Muscle layer of duodenum (tissue), 2 donors: Measurements from ENCODE around the gene FRAT1.
A peak's percentile ranks its signal among the peaks of the same experiment; 100 is the strongest.

Experiments used
- H3K27ac ChIP-seq: one replicate; pipeline ENCODE4 v1.7.0; 2013; ENCODE audit warnings: mild to moderate bottlenecking, low read length
- H3K27me3 ChIP-seq: one replicate; pipeline ENCODE4 v1.7.0; 2013; ENCODE audit warnings: low read depth, mild to moderate bottlenecking, control low read depth, low read length
- H3K36me3 ChIP-seq, 2 donors: one replicate each; pipeline ENCODE4 v1.7.0; 2013; ENCODE audit warnings: low read length in 2 of 2, control low read depth in 1 of 2, mild to moderate bottlenecking in 1 of 2; ENCODE audit not compliant: insufficient read depth in 2 of 2, control insufficient read depth in 1 of 2
- H3K4me1 ChIP-seq, 2 donors: one replicate each; pipeline ENCODE4 v1.7.0; 2013; ENCODE audit warnings: low read length in 2 of 2, mild to moderate bottlenecking in 2 of 2, control low read depth in 1 of 2, moderate library complexity in 1 of 2; ENCODE audit not compliant: insufficient read depth in 2 of 2, control insufficient read depth in 1 of 2
- H3K4me3 ChIP-seq, 2 donors: one replicate each; pipeline ENCODE4 v1.7.0; 2013; ENCODE audit warnings: low read length in 2 of 2, low read depth in 1 of 2, mild to moderate bottlenecking in 1 of 2
- H3K9me3 ChIP-seq, 2 donors: one replicate each; pipeline ENCODE4 v1.7.0; 2013; ENCODE audit warnings: low read length in 2 of 2, control low read depth in 1 of 2, mild to moderate bottlenecking in 1 of 2; ENCODE audit not compliant: control insufficient read depth in 1 of 2
- donor health status: healthy.

The FRAT1 gene

DNA sequence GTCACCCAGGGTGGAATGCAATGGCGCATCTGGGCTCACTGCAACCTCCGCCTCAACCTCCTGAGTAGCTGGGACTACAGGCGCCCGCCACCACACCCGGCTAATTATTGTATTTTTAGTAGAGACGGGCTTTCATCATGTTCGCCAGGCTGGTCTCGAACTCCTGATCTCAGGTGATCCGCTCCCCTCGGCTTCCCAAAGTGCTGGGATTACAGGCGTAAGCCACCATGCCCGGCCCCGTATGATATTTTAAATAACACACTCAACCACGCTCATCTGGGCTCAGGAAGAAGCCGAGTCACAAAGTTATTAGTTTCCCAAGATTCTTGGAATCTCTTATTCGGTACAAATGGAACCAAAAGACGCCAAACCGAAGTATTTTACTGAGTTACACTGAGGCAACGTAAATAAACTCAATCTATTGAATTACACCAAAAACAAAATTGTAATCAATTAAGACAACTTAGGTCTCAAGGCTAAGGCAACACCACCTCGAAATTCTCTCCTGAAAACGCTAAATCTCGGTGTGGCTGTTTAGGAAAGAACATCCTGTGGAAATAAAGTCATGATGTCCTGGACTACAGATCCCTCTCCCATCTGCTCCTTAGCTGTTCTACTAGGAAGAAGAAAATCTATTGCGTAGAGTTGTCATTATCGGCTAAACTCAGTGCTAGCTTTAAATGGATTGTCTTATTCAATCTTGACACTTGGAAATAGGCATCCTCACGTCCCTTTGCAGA is 27.5 kb upstream of the FRAT1 start:
- no peaks in the 10 kb centered on the region for H3K9me3 ChIP-seq
- peaks cover 0 to 4% of the 10 kb centered on the region in 2 donors for H3K36me3 ChIP-seq
- peaks cover 4% of the 10 kb centered on the region in 2 donors for H3K4me1 ChIP-seq
- H3K27me3 ChIP-seq: no peaks in the 10 kb centered on the region
- H3K4me3 ChIP-seq: peak overlapping the region; percentile 96 to 99
- H3K27ac ChIP-seq: peak overlapping the region; percentile 85

DNA sequence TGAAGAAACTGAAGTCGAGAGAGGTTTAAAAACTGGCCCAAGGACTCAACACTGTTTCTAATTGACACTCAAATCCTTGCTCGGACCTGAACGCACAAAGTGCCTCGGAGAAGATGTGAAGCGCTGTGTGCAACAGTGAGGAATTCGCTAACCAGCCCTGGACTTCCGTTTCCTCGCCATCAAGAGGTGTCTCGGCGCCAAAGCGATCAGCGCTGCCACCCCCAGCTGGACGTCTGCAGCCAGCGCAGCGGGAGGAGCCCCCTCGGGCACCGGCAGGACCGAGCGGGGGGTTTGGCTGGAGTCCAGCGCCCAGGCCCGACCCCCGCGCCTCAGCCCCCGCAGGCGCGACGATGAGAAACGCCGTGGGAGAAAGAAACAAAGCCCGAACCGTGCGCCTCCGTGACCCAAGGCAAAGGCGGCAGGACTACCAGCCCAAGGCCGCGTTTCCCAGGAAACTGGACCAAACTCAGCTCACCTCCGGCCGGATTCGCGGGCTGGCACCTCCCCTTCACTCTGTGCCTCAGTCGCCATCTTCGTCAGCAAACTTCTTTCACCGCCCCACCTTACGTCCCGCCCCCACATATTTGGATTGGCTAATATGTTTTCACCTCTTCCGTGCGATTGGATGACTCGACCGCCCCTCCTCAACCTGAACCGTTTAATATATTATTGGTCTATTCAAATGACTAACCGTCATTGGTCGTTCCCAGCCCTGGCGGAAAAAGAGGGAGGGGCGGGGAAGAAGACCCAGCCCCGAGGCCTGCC is 26.8 kb upstream of the FRAT1 start, which contains the start of gene ARHGAP19:
TSS of gene ARHGAP19 (minus strand) at position 541 of the 765 bp plus-strand sequence. CDS start at position 531, 10 bp downstream.
- no peaks in the 10 kb centered on the region for H3K9me3 ChIP-seq
- H3K4me3 ChIP-seq: peak within 1 kb of the TSS; percentile 96 to 99

DNA sequence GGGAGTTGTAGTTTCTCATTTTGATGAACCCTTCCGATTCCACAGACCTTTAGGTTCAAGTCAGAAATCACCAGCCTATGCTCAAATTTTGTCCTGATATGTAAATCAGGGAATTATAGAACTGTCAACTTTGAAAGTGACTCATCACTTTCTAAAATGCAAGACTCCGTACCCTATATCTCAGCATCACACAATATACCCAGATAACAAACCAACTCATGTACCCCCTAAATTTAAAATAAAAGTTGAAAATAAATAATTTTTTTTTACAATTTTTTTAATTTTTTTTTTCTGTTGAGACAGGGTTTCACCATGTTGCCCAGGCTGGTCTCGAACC is 26.2 kb upstream of the FRAT1 start:
- peaks cover 4% of the 10 kb centered on the region in 2 donors for H3K4me1 ChIP-seq
- H3K27ac ChIP-seq: no peak overlapping the region
- H3K9me3 ChIP-seq: no peaks in the 10 kb centered on the region
- peaks cover 0 to 4% of the 10 kb centered on the region in 2 donors for H3K36me3 ChIP-seq
- peak overlapping the region in 1 of 2 donors; percentile 99 for H3K4me3 ChIP-seq
- no peaks in the 10 kb centered on the region for H3K27me3 ChIP-seq

More for the DNA sequence above, 26.8 kb upstream of the FRAT1 start, which contains the start of gene ARHGAP19:
- H3K36me3 ChIP-seq: peaks cover 0 to 4% of the 10 kb centered on the region in 2 donors
- no peaks in the 10 kb centered on the region for H3K27me3 ChIP-seq
- H3K27ac ChIP-seq: peak within 1 kb of the TSS; percentile 85
- peaks cover 4% of the 10 kb centered on the region in 2 donors for H3K4me1 ChIP-seq

DNA sequence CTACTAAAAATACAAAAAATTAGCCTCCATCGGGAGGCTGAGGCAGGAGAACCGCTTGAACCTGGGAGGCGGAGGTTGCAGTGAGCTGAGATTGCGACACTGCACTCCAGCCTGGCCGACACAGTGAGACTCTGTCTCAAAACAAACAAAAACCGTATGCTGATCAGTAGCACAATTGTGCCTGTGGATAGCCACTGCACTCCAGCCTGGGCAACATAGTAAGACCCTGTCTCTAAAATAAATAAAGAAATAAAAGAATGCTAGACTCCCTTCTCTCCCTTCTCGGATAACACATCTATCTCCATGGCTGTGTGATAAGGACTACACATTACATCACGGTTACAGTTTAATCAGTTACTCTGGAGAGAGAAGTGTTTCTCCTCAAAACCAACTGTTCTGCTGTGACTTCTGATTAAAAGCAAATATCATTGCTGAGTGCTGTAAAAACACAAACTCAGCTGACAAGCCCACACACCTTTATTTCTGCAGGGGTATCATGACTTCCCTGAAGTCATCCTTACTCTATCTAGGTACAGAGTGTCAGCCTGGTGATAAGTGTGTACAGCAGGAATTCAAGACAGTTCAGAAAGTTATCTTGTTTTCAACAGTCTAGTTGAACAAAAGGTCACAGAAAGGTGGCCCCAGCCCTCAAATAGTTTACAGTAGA is 21.4 kb upstream of the FRAT1 start:
- H3K27me3 ChIP-seq: no peaks in the 10 kb centered on the region
- H3K9me3 ChIP-seq: no peaks in the 10 kb centered on the region
- H3K36me3 ChIP-seq: no peaks in the 10 kb centered on the region
- H3K27ac ChIP-seq: no peak overlapping the region
- no peak overlapping the region for H3K4me3 ChIP-seq
- no peaks in the 10 kb centered on the region for H3K4me1 ChIP-seq

DNA sequence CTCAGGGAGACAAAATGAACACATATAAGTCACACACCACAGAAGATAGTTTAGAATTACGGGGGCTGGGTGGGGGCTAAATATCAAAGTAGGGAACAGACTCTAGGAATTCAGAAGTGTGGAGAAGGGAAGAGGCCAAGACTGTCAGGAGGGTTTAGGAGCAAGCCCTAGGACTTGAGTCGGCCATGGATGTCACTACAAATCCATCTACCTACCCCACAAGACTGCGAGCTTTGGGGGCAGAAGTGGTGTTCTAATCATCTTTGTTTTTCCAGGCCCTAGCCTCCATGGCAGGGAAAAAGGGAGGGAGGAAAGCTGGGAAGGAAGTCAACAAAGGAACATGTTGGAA is 20.9 kb upstream of the FRAT1 start:
- Histone ChIP-seq H3K27me3 (no peaks in the 10 kb centered on the region), H3K4me1 (no peaks in the 10 kb centered on the region), H3K4me3 (no peak overlapping the region), H3K27ac (no peak overlapping the region), H3K9me3 (no peaks in the 10 kb centered on the region), H3K36me3 (no peaks in the 10 kb centered on the region)

DNA sequence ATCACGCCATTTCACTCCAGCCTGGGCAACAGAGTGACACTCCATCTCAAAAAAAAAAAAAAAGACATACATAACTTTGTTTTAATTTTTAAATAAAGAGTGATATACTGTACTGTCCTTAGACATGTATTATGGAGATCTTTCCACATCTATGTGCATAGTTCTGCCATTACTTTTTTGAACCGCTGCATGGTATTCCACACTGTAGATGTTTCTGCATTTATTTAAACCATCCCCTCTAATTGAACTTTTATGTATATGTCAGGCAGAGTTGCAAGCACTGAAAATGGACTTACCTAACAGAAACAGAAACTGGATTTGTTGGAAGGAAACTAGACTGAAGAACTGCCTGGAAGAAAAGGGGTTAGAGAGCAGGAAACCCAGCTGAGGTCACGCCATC is 18.1 kb upstream of the FRAT1 start:
- H3K27me3 ChIP-seq: no peaks in the 10 kb centered on the region
- no peaks in the 10 kb centered on the region for H3K9me3 ChIP-seq
- no peak overlapping the region for H3K4me3 ChIP-seq
- no peaks in the 10 kb centered on the region for H3K36me3 ChIP-seq
- no peaks in the 10 kb centered on the region for H3K4me1 ChIP-seq
- H3K27ac ChIP-seq: no peak overlapping the region

DNA sequence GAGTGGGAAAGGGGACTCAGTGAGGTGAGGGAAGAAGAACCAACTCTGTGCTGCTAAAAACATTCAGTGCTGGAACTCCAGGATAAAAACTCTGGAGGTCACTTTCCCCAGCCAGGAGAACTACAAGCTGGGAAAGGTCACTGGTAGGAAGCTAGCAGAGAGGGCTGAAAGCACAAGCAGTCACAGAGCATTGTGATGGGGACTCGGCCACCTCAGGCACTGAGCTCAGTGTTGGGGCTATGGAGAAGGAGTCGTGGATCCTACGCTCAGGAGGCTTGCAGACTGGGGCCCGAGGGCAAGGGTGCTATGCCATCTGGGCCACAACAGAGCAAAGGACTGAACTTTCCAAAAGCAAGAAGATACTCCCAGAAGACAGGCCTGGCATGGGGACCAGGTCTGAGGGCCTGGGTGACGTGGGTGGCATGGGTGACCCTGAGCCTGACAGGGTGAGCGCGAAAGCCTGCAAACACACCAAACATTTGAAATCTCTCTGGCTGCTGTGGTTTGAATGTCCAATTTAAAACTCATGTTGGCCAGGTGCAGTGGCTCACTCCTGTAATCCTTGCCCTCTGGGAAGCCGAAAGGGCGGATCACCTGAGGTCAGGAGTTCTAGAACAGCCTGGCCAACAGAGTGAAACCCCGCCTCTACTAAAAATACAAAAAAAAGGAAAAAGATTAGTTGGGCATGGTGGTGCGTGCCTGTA is 16.8 kb upstream of the FRAT1 start:
- no peaks in the 10 kb centered on the region for H3K36me3 ChIP-seq
- no peak overlapping the region for H3K27ac ChIP-seq
- no peaks in the 10 kb centered on the region for H3K9me3 ChIP-seq
- no peak overlapping the region for H3K4me3 ChIP-seq
- H3K27me3 ChIP-seq: no peaks in the 10 kb centered on the region
- H3K4me1 ChIP-seq: no peaks in the 10 kb centered on the region

DNA sequence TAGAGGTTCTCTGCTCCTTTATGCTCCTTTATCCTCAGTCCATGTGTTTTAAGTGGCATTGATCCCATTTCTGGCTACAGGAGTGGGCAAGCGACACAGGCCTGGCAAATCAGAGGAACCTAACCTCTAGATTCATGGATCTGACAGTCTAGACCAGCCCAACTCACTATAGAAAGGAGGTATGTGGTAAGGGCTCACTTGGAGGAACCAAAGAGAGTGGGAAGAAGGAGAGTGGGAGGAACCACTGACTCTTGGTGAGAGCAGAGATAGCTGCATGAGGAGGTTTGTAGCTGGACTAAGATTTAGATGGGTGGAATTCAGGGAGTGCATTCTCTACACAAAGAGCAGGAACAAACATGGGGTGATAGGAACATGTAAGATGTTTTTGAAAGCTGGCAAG is 11.6 kb upstream of the FRAT1 start:
- Histone ChIP-seq H3K4me3 (no peak overlapping the region), H3K36me3 (no peaks in the 10 kb centered on the region), H3K27ac (no peak overlapping the region), H3K9me3 (no peaks in the 10 kb centered on the region), H3K27me3 (no peaks in the 10 kb centered on the region), H3K4me1 (no peaks in the 10 kb centered on the region)

DNA sequence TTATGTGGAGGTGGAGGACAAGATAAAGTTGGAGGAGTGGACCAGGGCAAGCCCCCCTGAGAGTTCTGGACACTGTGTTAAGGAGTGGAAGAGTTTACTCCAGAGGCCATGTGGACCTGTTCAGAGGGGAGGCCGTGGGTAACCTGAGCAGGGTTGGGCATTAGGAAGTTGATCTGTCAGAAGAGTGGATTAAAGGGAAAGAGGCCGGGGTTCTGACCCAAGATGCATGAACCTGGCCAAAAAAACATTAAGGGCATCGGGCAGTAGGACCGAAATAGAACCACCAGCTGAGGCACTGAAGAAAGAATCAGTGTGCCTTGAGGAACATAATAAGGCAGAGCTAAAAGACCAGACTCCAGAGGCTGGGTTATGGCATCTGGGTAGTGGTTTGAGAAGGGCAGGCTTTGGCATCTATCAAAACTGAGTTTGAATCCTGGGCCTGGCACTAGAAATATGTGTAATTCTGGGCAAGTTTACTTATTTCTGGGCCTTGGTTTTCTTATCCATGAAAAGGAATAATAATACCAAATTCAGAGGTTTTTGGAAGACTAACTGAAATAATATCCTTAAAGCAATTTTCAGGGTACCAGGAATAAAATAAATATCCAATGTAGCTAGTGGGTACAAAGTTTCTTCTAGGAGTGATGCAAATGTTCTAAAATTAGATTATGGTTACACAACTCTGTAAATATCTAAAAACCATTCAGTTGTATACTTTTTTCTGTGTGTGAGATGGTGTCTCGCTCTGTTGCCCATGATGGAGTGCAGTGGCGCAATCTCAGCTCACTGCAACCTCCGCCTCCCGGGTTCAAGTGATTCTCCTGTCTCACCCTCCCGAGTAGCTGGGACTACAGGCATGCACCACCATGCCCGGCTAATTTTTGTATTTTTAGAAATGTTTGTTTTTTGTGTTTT is 10.9 kb upstream of the FRAT1 start:
- Histone ChIP-seq H3K4me1 (no peaks in the 10 kb centered on the region), H3K4me3 (no peak overlapping the region), H3K9me3 (no peaks in the 10 kb centered on the region), H3K27ac (no peak overlapping the region), H3K27me3 (no peaks in the 10 kb centered on the region), H3K36me3 (no peaks in the 10 kb centered on the region)

DNA sequence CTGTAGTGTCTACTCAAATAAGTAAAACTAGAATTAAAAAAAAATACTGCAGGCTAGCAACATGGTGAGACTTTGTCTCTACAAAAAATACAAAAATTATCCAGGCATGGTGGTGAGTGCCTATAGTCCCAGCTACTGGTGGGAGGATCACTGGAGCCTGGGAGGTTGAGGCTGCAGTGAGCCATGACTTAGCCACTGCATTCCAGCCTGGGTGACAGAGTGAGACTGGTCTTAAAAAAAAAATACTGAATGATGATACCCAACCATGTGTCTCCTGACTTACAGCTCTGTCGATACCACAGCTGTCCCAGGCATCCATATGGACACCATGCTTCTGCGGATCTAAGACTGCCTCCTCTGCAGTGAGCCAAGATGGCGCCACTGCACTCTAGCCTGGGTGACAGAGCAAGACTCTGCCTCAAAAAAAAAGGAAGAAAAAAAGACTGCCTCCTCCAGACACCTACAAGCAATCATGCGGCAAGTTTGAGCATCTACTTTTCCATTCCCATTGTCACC is 7.9 kb upstream of the FRAT1 start:
- no peaks in the 10 kb centered on the region for H3K27me3 ChIP-seq
- H3K9me3 ChIP-seq: no peaks in the 10 kb centered on the region
- H3K27ac ChIP-seq: no peak overlapping the region
- no peaks in the 10 kb centered on the region for H3K36me3 ChIP-seq
- H3K4me1 ChIP-seq: no peaks in the 10 kb centered on the region
- no peak overlapping the region for H3K4me3 ChIP-seq
